Measurements from ENCODE around the gene APBB2.
"Not testable (repeated sequence)": the region's sequence is repeated elsewhere in the genome, so short reads cannot be mapped to it uniquely, and the experiment has no call there.

APBB2 gene

GRCh38 chr4:41095192-41095872 is 119.0 kb downstream of the APBB2 start:
- no peak for FAIRE-seq

- no peak for FAIRE-seq
Observed at GRCh38 chr4:41092128-41092527, 122.2 kb downstream of the APBB2 start.

GRCh38 chr4:41081847-41082246 is 132.5 kb downstream of the APBB2 start:
- no peak for FAIRE-seq

DNA sequence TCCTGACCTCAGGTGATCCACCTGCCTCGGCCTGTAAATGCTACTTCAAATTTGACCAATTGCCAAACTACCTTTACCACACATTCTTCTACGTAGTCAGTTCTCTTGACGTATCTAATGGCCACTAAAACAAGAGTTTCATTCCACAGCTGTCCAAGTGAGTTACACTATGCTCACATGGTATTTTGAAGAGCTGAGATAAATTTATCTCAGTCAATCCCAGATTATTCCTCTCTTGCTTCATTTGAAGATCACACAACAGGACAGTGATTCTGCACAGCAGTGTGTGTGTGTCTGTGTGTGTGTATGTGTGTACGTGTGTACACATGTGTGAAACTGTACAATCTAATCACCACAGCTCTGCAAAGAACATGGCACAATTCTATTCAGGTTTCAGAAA is 133.4 kb downstream of the APBB2 start:
- FAIRE-seq = no peak

- no peak for FAIRE-seq
Observed at GRCh38 chr4:41079881-41080560, 134.3 kb downstream of the APBB2 start.

- no peak for FAIRE-seq
Observed at GRCh38 chr4:41077628-41078027, 136.7 kb downstream of the APBB2 start.

GRCh38 chr4:41076481-41076880 is 137.9 kb downstream of the APBB2 start:
- no peak for FAIRE-seq

- FAIRE-seq = no peak
Observed at GRCh38 chr4:41074215-41074614, 140.1 kb downstream of the APBB2 start.

- no peak for FAIRE-seq
Observed at GRCh38 chr4:41072021-41072777, 142.1 kb downstream of the APBB2 start.

- no peak for FAIRE-seq
Observed at GRCh38 chr4:41070516-41071281, 143.6 kb downstream of the APBB2 start.

DNA sequence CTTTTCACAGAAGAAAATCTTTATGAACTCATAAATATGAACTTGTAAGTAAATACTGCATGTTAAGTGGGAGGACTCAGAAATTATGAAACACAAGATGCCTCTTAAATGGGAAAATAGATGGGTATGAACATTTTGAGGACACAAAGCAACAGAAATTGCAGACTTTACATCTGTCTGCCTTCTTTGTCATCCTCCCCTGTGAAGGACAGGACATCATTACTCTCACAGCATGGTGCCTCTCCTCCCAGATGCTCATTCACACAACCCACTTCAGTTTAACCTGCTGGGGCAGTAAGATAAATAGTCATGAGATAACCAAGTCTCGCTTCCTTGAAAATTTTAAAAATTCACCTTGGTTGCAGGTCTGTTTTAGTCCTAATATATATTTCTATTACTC is 144.5 kb downstream of the APBB2 start:
- FAIRE-seq = no peak

GRCh38 chr4:41069257-41069656 is 145.1 kb downstream of the APBB2 start:
- no peak for FAIRE-seq

DNA sequence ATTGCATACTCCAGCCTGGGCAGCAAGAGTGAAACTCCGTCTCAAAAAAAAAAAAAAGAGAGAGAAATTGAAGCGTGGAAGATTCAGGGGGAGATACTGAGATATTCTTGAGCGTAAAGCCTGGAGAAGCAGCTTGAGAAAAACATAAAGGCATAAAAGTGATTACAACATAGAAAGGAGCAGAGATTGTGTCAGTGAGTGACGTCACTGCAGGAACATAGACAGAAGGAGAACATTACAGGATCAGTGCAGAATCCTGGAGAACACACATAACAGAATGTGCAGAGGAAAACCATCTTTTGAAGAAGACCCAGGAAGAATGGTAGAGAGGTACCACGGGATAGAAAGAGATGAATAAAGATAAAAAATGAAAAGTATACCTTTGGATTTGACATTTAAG is 147.0 kb downstream of the APBB2 start:
- no peak for FAIRE-seq

DNA sequence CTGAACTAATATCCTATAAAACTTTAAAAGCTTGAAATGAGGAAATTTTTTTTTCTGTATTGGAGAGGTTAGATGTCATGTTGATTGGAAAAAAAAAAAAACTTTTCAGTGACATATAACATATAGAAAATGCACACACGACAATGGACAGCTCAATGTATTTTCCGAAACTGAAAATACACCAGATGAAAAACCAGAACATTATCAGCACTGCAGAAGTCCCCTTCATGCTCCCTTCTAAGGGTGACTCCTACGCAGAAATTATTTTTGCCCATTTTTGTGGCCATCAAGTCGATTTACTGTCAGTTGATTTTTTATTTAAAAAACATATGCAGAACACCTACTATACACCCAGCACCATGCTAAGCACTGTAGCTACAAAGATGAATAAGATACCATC is 148.3 kb downstream of the APBB2 start:
- FAIRE-seq = no peak

DNA sequence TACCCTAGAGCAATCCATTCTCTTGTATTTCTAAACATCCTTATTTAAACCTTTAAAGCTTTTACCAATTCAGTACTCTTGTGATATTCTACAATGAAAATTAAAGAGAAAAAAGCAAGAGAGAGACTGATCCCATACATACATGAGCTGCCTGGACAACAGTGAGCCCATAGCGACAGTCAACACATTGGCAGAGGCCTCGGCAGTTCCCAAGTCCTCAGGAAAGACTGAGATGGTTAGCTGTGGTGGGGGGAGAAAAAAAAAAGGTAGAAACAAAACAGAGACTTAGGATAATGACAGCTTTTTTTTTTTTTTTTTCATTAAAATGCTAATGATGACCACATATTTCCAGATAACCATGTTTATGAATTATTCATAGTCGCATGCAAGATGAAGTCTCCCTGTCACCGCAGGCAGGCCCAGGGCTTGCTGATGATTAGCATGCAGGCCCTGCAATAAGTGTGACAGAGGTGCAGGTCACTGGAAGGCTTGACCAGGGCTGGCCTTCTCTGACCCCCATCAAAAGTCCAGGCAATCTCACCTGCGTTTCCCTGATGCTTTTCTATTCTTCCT is 148.8 kb downstream of the APBB2 start:
- no peak for FAIRE-seq

GRCh38 chr4:41064953-41065352 is 149.4 kb downstream of the APBB2 start:
- no peak for FAIRE-seq

DNA sequence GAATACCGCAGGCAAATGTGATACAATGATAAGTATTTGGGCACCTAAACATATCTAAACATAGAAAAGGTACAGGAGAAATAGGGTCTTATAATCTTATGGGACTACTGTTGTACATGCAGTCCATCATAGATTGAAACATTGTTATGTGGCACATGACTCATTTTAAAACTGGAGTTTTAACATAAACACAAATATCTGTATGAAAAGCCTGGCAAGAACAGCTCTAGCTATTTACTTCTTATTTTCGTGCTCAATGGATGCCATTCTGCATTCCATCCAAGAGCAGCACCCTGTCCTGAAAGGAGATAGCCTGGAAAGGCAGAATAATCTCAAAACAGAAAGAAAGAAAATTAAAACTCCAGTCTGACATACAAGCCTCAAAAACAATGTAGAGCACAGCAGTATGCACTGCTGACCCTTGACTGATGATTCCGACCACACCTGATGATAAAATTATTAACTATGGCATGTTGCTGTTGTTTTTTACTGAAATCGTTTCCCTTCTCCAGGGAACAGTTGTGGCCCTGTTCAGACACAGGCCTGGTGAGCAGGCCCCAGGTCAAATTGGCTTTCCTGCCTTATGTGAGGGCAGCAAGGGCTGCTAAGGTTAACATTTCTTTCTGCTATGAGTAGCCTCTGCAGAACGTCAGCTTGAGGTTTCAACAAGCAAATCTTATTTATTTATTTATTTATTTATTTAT is 152.7 kb downstream of the APBB2 start:
- no peak for FAIRE-seq

- no peak for FAIRE-seq
Observed at GRCh38 chr4:41060352-41061334, 153.7 kb downstream of the APBB2 start.

DNA sequence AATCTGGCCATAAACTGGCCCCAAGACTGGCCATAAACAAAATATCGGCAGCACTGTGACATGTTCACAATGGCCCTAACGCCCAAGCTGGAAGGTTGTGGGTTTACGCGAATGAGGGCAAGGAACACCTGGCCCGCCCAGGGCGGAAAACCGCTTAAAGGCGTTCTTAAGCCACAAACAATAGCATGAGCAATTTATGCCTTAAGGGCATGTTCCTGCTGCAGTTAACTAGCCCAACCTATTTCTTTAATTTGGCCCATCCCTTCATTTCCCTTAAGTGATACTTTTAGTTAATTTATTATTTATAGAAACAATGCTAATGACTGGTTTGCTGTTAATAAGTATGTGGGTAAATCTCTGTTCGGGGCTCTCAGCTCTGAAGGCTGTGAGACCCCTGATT is 154.9 kb downstream of the APBB2 start:
- not testable (repeated sequence) for FAIRE-seq

DNA sequence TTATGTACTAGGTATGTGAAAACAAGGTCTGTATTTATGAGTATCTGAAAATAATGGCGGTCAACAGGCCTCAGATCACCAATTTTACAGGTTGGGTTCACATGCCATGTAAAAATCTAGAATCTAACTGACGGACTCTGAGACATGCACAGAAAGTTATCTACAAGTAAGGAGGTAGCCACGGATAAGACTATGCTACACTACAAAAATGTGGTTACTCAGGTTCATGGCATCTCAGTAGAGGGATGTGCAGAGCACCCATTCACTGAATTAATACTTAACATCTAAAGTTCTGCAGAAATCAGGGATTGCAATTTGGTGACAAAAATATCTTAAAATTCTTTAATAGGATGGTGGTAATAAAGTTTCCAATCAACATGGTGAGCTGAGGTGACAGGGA is 155.9 kb downstream of the APBB2 start:
- no peak for FAIRE-seq

DNA sequence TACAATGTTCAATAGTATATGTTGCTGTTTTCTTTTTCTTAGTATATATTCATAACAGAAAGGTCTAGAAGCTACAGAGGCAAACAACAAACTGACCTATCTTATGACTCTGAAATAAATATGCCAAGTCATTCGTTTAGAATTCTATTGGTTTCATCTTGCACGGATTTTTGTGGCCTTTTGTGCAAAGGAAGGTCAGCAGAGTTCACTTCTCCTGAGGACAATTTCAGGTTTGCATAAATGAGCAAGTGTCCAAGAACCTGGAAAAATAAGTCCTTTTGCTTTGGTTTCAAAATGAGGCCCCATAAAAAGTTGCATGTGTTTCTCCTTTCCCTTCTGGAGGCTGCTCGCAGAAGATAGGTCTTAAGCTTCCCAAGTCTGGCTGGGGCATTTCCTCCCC is 156.9 kb downstream of the APBB2 start:
- FAIRE-seq = no peak

All from TTC549 (cell line).